Measurements from ENCODE around the gene MLLT10.

Gene MLLT10

GRCh38 chr10:21501731-21502347, 32.2 kb upstream of the MLLT10 start:
- DNase-seq: no peak

GRCh38 chr10:21502348-21502740, 31.7 kb upstream of the MLLT10 start:
- no peak for DNase-seq

GRCh38 chr10:21503542-21503941, 30.5 kb upstream of the MLLT10 start:
- no peak for DNase-seq

GRCh38 chr10:21505711-21506278, 28.2 kb upstream of the MLLT10 start:
- DNase-seq: no peak

GRCh38 chr10:21506351-21506750, 27.7 kb upstream of the MLLT10 start:
- no peak for DNase-seq

- DNase-seq: no peak
Observed at GRCh38 chr10:21507150-21507549, 26.9 kb upstream of the MLLT10 start.

GRCh38 chr10:21508706-21509331, 25.2 kb upstream of the MLLT10 start:
- DNase-seq: no peak

- no peak for DNase-seq
Observed at GRCh38 chr10:21509341-21510240, 24.4 kb upstream of the MLLT10 start.

GRCh38 chr10:21510241-21511094, 23.6 kb upstream of the MLLT10 start:
- DNase-seq: no peak

GRCh38 chr10:21511095-21511570, 22.9 kb upstream of the MLLT10 start:
- DNase-seq: no peak

GRCh38 chr10:21511946-21512572, 22.0 kb upstream of the MLLT10 start:
- no peak for DNase-seq

GRCh38 chr10:21512573-21513404, 21.2 kb upstream of the MLLT10 start:
- DNase-seq: no peak

- no peak for DNase-seq
Observed at GRCh38 chr10:21513405-21513788, 20.6 kb upstream of the MLLT10 start.

- no peak for DNase-seq
Observed at GRCh38 chr10:21514129-21514817, 19.8 kb upstream of the MLLT10 start.

- DNase-seq: no peak
Observed at GRCh38 chr10:21514818-21515351, 19.1 kb upstream of the MLLT10 start.

GRCh38 chr10:21515361-21516241, 18.4 kb upstream of the MLLT10 start:
- DNase-seq: no peak

- no peak for DNase-seq
Observed at GRCh38 chr10:21516242-21517131, 17.5 kb upstream of the MLLT10 start.
